Measurements from ENCODE around the gene UQCRH.
A peak's percentile ranks its signal among the peaks of the same experiment; 100 is the strongest.

The UQCRH gene

GRCh38 chr1:46303038-46303871 lies at the start of gene UQCRH, which contains the start of gene LRRC41:
Gene UQCRH (plus strand): TSS chr1:46303698. CDS start chr1:46303767, 69 bp downstream.
Gene LRRC41 (minus strand): TSS chr1:46303616. CDS start chr1:46303322, 294 bp downstream.
- peak; percentile 84 to 91 (median 88) for DNase-seq (ENCODE audit: low read depth in 3 of 3, low spot score in 1 of 3)

GRCh38 chr1:46254668-46255067 lies 48.8 kb upstream of the UQCRH start:
- DNase-seq (ENCODE audit: low read depth in 3 of 3, low spot score in 1 of 3) = no peak

- DNase-seq (ENCODE audit: low read depth in 3 of 3, low spot score in 1 of 3) = no peak
Measured at GRCh38 chr1:46256523-46256922, 47.0 kb upstream of the UQCRH start.

- no peak for DNase-seq (ENCODE audit: low read depth in 3 of 3, low spot score in 1 of 3)
Measured at GRCh38 chr1:46262508-46262907, 41.0 kb upstream of the UQCRH start.

- DNase-seq (ENCODE audit: low read depth in 3 of 3, low spot score in 1 of 3) = no peak
Measured at GRCh38 chr1:46263146-46263545, 40.4 kb upstream of the UQCRH start.

GRCh38 chr1:46268578-46268977 lies 34.9 kb upstream of the UQCRH start:
- DNase-seq (ENCODE audit: low read depth in 3 of 3, low spot score in 1 of 3) = no peak

GRCh38 chr1:46274225-46275029 lies 29.1 kb upstream of the UQCRH start:
- no peak for DNase-seq (ENCODE audit: low read depth in 3 of 3, low spot score in 1 of 3)

GRCh38 chr1:46275030-46275337 lies 28.5 kb upstream of the UQCRH start:
- DNase-seq (ENCODE audit: low read depth in 3 of 3, low spot score in 1 of 3) = no peak

GRCh38 chr1:46277658-46278373 lies 25.7 kb upstream of the UQCRH start:
- no peak for DNase-seq (ENCODE audit: low read depth in 3 of 3, low spot score in 1 of 3)

- DNase-seq (ENCODE audit: low read depth in 3 of 3, low spot score in 1 of 3) = no peak
Measured at GRCh38 chr1:46278807-46279206, 24.7 kb upstream of the UQCRH start.

- DNase-seq (ENCODE audit: low read depth in 3 of 3, low spot score in 1 of 3) = no peak
Measured at GRCh38 chr1:46280092-46280491, 23.4 kb upstream of the UQCRH start.

- DNase-seq (ENCODE audit: low read depth in 3 of 3, low spot score in 1 of 3) = no peak
Measured at GRCh38 chr1:46281021-46281420, 22.5 kb upstream of the UQCRH start.

- no peak for DNase-seq (ENCODE audit: low read depth in 3 of 3, low spot score in 1 of 3)
Measured at GRCh38 chr1:46284058-46284457, 19.4 kb upstream of the UQCRH start.

- DNase-seq (ENCODE audit: low read depth in 3 of 3, low spot score in 1 of 3) = no peak
Measured at GRCh38 chr1:46284597-46285564, 18.6 kb upstream of the UQCRH start.

- DNase-seq (ENCODE audit: low read depth in 3 of 3, low spot score in 1 of 3) = no peak
Measured at GRCh38 chr1:46285730-46286477, 17.6 kb upstream of the UQCRH start.

- DNase-seq (ENCODE audit: low read depth in 3 of 3, low spot score in 1 of 3) = no peak
Measured at GRCh38 chr1:46288485-46289133, 14.9 kb upstream of the UQCRH start.

- no peak for DNase-seq (ENCODE audit: low read depth in 3 of 3, low spot score in 1 of 3)
Measured at GRCh38 chr1:46289134-46289494, 14.4 kb upstream of the UQCRH start.

- no peak for DNase-seq (ENCODE audit: low read depth in 3 of 3, low spot score in 1 of 3)
Measured at GRCh38 chr1:46289976-46290375, 13.5 kb upstream of the UQCRH start.

GRCh38 chr1:46295306-46295705 lies 8.2 kb upstream of the UQCRH start:
- no peak for DNase-seq (ENCODE audit: low read depth in 3 of 3, low spot score in 1 of 3)

Data from stimulated activated CD4-positive, alpha-beta T cell treated with anti-CD3 and anti-CD28 coated beads, TNF-alpha, amount 100 ng/mL, for 1 hour (primary cell).